Thyroid gland (tissue), 4 donors: Measurements from ENCODE around the gene PATJ. TPM values are rescaled to one million over a fixed set of nuclear protein-coding genes. Genes with fewer than 3 reads are reported as not detected.
A peak's percentile ranks its signal among the peaks of the same experiment; 100 is the strongest.
"Not testable (repeated sequence)": the region's sequence is repeated elsewhere in the genome, so short reads cannot be mapped to it uniquely, and the experiment has no call there.

Source experiments
- DNase-seq, 2 donors: peaks; one replicate each; pipeline ENCODE4 v3.0.0-alpha.2; 2019
- H3K27ac ChIP-seq, 3 donors: fragments of 200-600 bp; sonication (generic); 1 replicate in 2 of 3; 2 replicates in 1 of 3; pipeline ENCODE4 v1.5.1; 2016 to 2019; ENCODE audit warnings: mild to moderate bottlenecking in 1 of 3, moderate library complexity in 1 of 3
- H3K27me3 ChIP-seq: fragments of 200-600 bp; sonication (generic); one replicate; pipeline ENCODE4 v1.5.1; 2019
- H3K36me3 ChIP-seq, 2 donors: fragments of 200-600 bp; sonication (generic); one replicate each; pipeline ENCODE4 v1.5.1; 2016 to 2019
- H3K4me1 ChIP-seq, 2 donors: fragments of 200-600 bp; sonication (generic); one replicate each; pipeline ENCODE4 v1.5.1; 2017 to 2019
- H3K4me3 ChIP-seq, 3 donors: fragments of 200-600 bp; sonication (generic); replicated peaks in 1 of 3; 1 replicate in 2 of 3; 2 replicates in 1 of 3; pipeline ENCODE4 v1.5.1; 2016; ENCODE audit warnings: mild to moderate bottlenecking in 1 of 3
- H3K9me3 ChIP-seq: fragments of 200-600 bp; sonication (generic); one replicate; pipeline ENCODE4 v1.5.1; 2017
- POLR2A ChIP-seq, 2 donors: fragments of 450-650 bp; IDR thresholded peaks; one replicate each; pipeline ENCODE4 v1.6.1; 2017; ENCODE audit warnings: antibody characterized with exemption in 2 of 2, mild to moderate bottlenecking in 2 of 2, moderate library complexity in 1 of 2
- WGBS, 2 donors: methylation state at CpG; one replicate each; pipeline ENCODE4 v1.1.5; 2017; 5-methylcytosine and 5-hydroxymethylcytosine counted together
- intact Hi-C: fragments of 100-400 bp; cut with DNase I; formaldehyde crosslinking; loops from one replicate; pipeline ENCODE4 v1.15.1; 2023
- total RNA-seq, 4 donors: library from RNA; depleted of rRNA; stranded (reverse); fragments of >200 nt; gene quantifications; one replicate each; pipeline ENCODE4 v1.2.3, GENCODE V29; 2016
- TF ChIP-seq, protein P1 (sequence below), 6 experiments: fragments of 200-600 bp in 3 of 6; fragments of 450-650 bp in 3 of 6; sonication (generic) in 3 of 6; IDR thresholded peaks; one replicate each; pipeline ENCODE4 v1.5.1; 2016 to 2019; ENCODE audit warnings: antibody characterized with exemption in 6 of 6, mild to moderate bottlenecking in 2 of 6, inconsistent platforms in 1 of 6, moderate library complexity in 1 of 6

PATJ gene
- total RNA-seq, 4 donors from 2014 or later, result 94.7 to 221 (median 119) TPM

DNA sequence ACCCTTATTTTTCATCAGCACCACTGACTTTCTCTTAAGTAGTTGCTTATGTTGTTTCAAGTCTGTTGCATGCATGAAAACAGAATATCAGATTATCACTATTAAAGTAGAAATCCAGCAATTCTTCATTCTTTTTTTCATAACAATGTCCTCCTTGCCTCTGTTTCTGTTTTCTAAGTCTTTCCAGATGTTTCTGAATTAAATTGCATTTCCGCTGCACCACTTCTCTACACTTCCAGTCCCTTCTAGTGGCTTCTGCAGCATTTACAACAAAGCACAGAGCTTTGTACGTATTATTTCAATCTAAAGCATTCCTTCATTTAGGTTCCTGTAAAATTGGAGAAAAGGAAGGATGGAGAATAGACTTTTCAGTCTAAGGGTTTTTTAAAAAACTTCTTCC lies 42.4 kb downstream of the PATJ start:
- Histone ChIP-seq H3K9me3 (no peaks in the 10 kb centered on the region), H3K4me3 (no peak overlapping the region), H3K27ac (peak overlapping the region in 1 of 3 donors; percentile 86), H3K36me3 (peaks cover 8 to 10% of the 10 kb centered on the region in 2 donors), H3K27me3 (no peaks in the 10 kb centered on the region), H3K4me1 (peaks cover 19 to 25% of the 10 kb centered on the region in 2 donors)
- TF ChIP-seq, protein P1, sequence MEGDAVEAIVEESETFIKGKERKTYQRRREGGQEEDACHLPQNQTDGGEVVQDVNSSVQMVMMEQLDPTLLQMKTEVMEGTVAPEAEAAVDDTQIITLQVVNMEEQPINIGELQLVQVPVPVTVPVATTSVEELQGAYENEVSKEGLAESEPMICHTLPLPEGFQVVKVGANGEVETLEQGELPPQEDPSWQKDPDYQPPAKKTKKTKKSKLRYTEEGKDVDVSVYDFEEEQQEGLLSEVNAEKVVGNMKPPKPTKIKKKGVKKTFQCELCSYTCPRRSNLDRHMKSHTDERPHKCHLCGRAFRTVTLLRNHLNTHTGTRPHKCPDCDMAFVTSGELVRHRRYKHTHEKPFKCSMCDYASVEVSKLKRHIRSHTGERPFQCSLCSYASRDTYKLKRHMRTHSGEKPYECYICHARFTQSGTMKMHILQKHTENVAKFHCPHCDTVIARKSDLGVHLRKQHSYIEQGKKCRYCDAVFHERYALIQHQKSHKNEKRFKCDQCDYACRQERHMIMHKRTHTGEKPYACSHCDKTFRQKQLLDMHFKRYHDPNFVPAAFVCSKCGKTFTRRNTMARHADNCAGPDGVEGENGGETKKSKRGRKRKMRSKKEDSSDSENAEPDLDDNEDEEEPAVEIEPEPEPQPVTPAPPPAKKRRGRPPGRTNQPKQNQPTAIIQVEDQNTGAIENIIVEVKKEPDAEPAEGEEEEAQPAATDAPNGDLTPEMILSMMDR (IDR thresholded peaks at IDR 0.05), result no peak
- TF ChIP-seq POLR2A (IDR thresholded peaks at IDR 0.05), result no peak
- 90 to 99% methylated on average over 2 of the region's 2 CpGs for WGBS, 2 donors
- intact Hi-C loops, result no loop called here
- no peak for DNase-seq

DNA sequence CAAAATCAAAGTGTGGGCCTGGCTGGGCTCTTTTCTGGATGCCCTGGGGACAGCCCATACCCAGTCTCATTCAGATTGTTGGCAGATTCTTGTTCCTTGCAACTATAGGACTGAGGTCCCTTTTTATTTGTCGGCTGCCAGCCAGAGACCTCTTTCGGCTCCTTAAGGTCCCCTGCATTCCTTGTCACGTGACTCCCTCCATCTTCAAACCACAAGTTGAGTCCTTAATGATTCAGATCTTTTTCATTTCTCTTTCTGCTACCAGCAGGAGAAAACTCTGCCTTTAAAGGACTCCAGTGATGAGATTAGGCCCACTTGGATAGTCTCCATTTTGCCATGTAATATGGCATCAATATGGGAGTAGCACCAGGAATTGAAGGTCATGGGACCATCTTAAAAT lies 48.6 kb downstream of the PATJ start:
- H3K27ac ChIP-seq, result no peak overlapping the region
- no peaks in the 10 kb centered on the region for H3K4me1 ChIP-seq
- peaks cover 8 to 10% of the 10 kb centered on the region in 2 donors for H3K36me3 ChIP-seq
- intact Hi-C loops, result no loop called here
- no peak overlapping the region for H3K4me3 ChIP-seq
- no peaks in the 10 kb centered on the region for H3K27me3 ChIP-seq
- no peak for DNase-seq
- WGBS, 2 donors, result 91 to 92% methylated on average over 3 of the region's 3 CpGs
- no peaks in the 10 kb centered on the region for H3K9me3 ChIP-seq
- no peak for TF ChIP-seq POLR2A (IDR thresholded peaks at IDR 0.05)
- TF ChIP-seq, protein P1 (IDR thresholded peaks at IDR 0.05), result no peak

DNA sequence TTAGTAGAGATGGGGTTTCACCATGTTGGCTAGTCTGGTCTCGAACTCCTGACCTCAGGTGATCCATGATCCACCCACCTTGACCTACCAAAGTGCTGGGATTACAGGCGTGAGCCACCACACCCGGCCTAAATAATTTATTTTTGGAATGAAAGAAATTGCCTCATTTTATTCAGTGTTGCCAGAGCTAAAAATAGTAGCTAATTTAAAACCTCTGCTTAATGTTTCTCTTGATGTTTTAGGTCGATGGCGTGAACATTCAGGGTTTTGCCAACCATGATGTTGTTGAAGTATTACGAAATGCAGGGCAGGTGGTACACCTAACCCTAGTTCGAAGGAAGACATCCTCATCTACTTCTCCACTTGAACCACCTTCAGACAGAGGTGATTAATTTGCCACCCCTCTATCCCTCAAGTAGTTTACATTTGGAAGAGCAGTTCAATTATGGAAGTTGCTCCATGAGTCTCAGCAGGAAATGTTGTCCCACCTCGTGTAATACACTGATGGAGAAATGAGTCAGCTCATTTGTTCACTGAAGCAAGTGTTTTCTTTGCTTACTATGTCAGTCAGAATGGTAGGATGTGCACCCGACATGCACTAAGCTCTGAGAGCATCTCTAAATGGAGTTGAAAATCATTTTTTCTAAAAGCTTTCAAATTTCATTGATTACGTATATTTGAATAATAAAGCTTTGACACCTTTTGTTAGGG lies 54.9 kb downstream of the PATJ start:
- Histone ChIP-seq H3K27ac (no peak overlapping the region), H3K4me3 (no peak overlapping the region), H3K36me3 (peaks cover 23 to 25% of the 10 kb centered on the region in 2 donors), H3K4me1 (no peaks in the 10 kb centered on the region), H3K27me3 (no peaks in the 10 kb centered on the region), H3K9me3 (no peaks in the 10 kb centered on the region)
- no peak for TF ChIP-seq POLR2A (IDR thresholded peaks at IDR 0.05)
- TF ChIP-seq, protein P1 (IDR thresholded peaks at IDR 0.05), result no peak
- no peak for DNase-seq
- intact Hi-C loops, result no loop called here
- 91 to 92% methylated on average over 10 of the region's 10 CpGs for WGBS, 2 donors

DNA sequence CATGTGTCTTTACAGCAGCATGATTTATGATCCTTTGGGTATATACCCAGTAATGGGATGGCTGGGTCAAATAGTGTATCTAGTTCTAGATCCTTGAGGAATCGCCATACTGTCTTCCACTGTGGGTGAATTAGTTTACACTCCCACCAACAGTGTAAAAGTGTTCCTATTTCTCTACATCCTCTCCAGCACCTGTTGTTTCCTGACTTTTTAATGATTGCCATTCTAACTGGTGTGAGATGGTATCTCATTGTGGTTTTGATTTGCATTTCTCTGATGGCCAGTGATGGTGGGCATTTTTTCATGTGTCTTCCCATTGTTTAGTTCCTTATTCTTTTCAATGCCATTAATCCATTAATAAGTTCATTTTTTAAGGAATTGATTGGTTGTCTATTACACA lies 58.8 kb downstream of the PATJ start:
- intact Hi-C loops, H3K27ac ChIP-seq, H3K4me3 ChIP-seq, H3K27me3 ChIP-seq, H3K4me1 ChIP-seq, DNase-seq, H3K9me3 ChIP-seq: not testable (repeated sequence)
- peaks cover 23 to 30% of the 10 kb centered on the region in 2 donors for H3K36me3 ChIP-seq
- WGBS, 2 donors, result 92 to 96% methylated on average over 1 of the region's 1 CpG

DNA sequence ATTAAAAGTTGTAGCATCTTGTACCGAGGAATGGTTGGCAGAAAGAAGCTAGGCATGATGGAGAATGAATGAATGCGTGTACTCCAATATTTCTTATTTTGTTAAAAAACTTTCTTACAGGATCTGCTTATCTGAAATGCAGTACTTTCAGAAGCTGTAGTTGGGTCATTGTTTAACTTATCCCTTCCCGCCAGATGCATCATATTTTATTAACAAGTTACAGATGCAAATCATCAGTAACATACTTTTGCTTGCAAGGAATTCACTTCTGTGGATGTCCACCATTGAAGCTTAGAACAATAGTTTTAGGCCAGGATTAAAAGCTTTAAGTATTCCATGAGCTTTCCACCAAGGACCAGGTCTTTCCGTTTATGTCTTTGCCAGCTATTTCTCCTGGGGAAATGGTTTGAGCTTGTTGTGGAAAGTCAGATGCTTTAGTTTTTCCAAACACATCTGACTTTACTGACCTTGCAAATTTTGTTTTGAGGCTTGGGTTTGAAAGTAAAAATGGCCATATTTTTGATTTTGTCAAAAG lies 65.4 kb downstream of the PATJ start:
- no peaks in the 10 kb centered on the region for H3K4me1 ChIP-seq
- no peak overlapping the region for H3K4me3 ChIP-seq
- H3K27ac ChIP-seq, result no peak overlapping the region
- no peaks in the 10 kb centered on the region for H3K27me3 ChIP-seq
- no peak for DNase-seq
- H3K9me3 ChIP-seq, result no peaks in the 10 kb centered on the region
- peaks cover 0 to 6% of the 10 kb centered on the region in 2 donors for H3K36me3 ChIP-seq
- TF ChIP-seq, protein P1 (IDR thresholded peaks at IDR 0.05), result no peak
- no peak for TF ChIP-seq POLR2A (IDR thresholded peaks at IDR 0.05)
- intact Hi-C loops, result no loop called here
- 86 to 87% methylated on average over 4 of the region's 4 CpGs for WGBS, 2 donors
